ENCODE results near the gene SLC26A6. TPM values are rescaled to one million over a fixed set of nuclear protein-coding genes. Genes with fewer than 3 reads are reported as not detected.
A peak's percentile ranks its signal among the peaks of the same experiment; 100 is the strongest.

Gene SLC26A6
- total and polyA plus RNA-seq, 2 of the 13 experiments (the other 11 are each of a cell fraction or from before 2014, with no cell fraction given), result 40.7 to 184 TPM

GRCh38 chr3:48656061-48656840 is 21.0 kb upstream of the SLC26A6 start (continued):
- TF ChIP-seq HMGXB4 (CRISPR knock-in tag; IDR thresholded peaks at IDR 0.05; ENCODE audit: borderline replicate concordance in 1 of 2, low read depth in 1 of 2) (peak; percentile 32 to 78; a peak in 2 of 4 replicates), ZMAT3 (CRISPR knock-in tag; conservative IDR thresholded peaks at IDR 0.05) (no peak), ZBTB8A (CRISPR knock-in tag; IDR thresholded peaks at IDR 0.05; ENCODE audit: borderline replicate concordance, low read depth) (no peak), ZBTB33 (CRISPR knock-in tag; IDR thresholded peaks at IDR 0.05) (peak; percentile 78), PITX1 (CRISPR knock-in tag; IDR thresholded peaks at IDR 0.05) (no peak), NRL (CRISPR knock-in tag; IDR thresholded peaks at IDR 0.05; ENCODE audit: borderline replicate concordance) (peak; percentile 49; the same call in 1 of the 2 replicates), RFXAP (CRISPR knock-in tag; IDR thresholded peaks at IDR 0.05; ENCODE audit: borderline replicate concordance) (0 out of 2 replicates have a peak, but pooled peaks have one; percentile 29), PHF8 (CRISPR knock-in tag; IDR thresholded peaks at IDR 0.05) (peak; percentile 18; the same call in 1 of the 2 replicates), NONO (IDR thresholded peaks at IDR 0.05) (no peak), NONO (CRISPR knock-in tag; conservative IDR thresholded peaks at IDR 0.05) (peak; percentile 33; the same call in 1 of the 2 replicates), ZNF670 (CRISPR knock-in tag; IDR thresholded peaks at IDR 0.05; ENCODE audit: borderline replicate concordance) (no peak), HIC2 (CRISPR knock-in tag; IDR thresholded peaks at IDR 0.05; ENCODE audit: low read depth) (no peak), ZNF563 (CRISPR knock-in tag; IDR thresholded peaks at IDR 0.05) (0 out of 2 replicates have a peak, but pooled peaks have one; percentile 40), ZNF773 (CRISPR knock-in tag; IDR thresholded peaks at IDR 0.05; ENCODE audit: borderline replicate concordance) (peak; percentile 47; the same call in 1 of the 2 replicates), MAX (IDR thresholded peaks at IDR 0.05) (peak; percentile 78), ZNF790 (CRISPR knock-in tag; IDR thresholded peaks at IDR 0.05; ENCODE audit: borderline replicate concordance) (no peak), ZNF552 (CRISPR knock-in tag; IDR thresholded peaks at IDR 0.05; ENCODE audit: borderline replicate concordance) (no peak), MXD4 (CRISPR knock-in tag; IDR thresholded peaks at IDR 0.05) (0 out of 2 replicates have a peak, but pooled peaks have one; percentile 28), GABPB1 (CRISPR knock-in tag; IDR thresholded peaks at IDR 0.05) (peak; percentile 79), THAP11 (CRISPR knock-in tag; IDR thresholded peaks at IDR 0.05) (0 out of 2 replicates have a peak, but pooled peaks have one; percentile 22), ERF (CRISPR knock-in tag; IDR thresholded peaks at IDR 0.05) (no peak), CHCHD3 (CRISPR knock-in tag; IDR thresholded peaks at IDR 0.05) (no peak), AKAP8 (CRISPR knock-in tag; IDR thresholded peaks at IDR 0.05) (no peak), ZNF501 (CRISPR knock-in tag; IDR thresholded peaks at IDR 0.05) (no peak; the same call in 1 of the 2 replicates)

Measured in HepG2 (cell line).